Measurements from ENCODE around the gene FBL.
"Not testable (repeated sequence)": the region's sequence is repeated elsewhere in the genome, so short reads cannot be mapped to it uniquely, and the experiment has no call there.

- TF ChIP-seq, protein P1, sequence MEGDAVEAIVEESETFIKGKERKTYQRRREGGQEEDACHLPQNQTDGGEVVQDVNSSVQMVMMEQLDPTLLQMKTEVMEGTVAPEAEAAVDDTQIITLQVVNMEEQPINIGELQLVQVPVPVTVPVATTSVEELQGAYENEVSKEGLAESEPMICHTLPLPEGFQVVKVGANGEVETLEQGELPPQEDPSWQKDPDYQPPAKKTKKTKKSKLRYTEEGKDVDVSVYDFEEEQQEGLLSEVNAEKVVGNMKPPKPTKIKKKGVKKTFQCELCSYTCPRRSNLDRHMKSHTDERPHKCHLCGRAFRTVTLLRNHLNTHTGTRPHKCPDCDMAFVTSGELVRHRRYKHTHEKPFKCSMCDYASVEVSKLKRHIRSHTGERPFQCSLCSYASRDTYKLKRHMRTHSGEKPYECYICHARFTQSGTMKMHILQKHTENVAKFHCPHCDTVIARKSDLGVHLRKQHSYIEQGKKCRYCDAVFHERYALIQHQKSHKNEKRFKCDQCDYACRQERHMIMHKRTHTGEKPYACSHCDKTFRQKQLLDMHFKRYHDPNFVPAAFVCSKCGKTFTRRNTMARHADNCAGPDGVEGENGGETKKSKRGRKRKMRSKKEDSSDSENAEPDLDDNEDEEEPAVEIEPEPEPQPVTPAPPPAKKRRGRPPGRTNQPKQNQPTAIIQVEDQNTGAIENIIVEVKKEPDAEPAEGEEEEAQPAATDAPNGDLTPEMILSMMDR (conservative IDR thresholded peaks at IDR 0.05; ENCODE audit: low read length) = not testable (repeated sequence)
- TF ChIP-seq EZH2phosphoT487 (IDR thresholded peaks at IDR 0.05; ENCODE audit: borderline replicate concordance) = not testable (repeated sequence)
Observed at GRCh38 chr19:39877982-39878381, 31.8 kb upstream of the FBL start.
